BJ (cell line): ENCODE measurements around the gene RASA4. TPM values are rescaled to one million over a fixed set of nuclear protein-coding genes. Genes with fewer than 3 reads are reported as not detected.
"Not testable (repeated sequence)": the region's sequence is repeated elsewhere in the genome, so short reads cannot be mapped to it uniquely, and the experiment has no call there.

Experiments
- CTCF ChIA-PET: fragments of 350-600 bp; formaldehyde crosslinking; extraction: SDS; loops from one replicate; lab custom pipeline; 2021; ENCODE audit warnings: antibody characterized with exemption, inconsistent platforms; lab: Yijun Ruan, JAX
- POLR2A ChIA-PET: fragments of 300-600 bp; sonication (Branson Sonifier 250); formaldehyde crosslinking; extraction: SDS; loops from one replicate; lab custom pipeline; 2021; ENCODE audit warnings: antibody characterized with exemption; lab: Charles Lee
- DNase-seq: peaks from one replicate; pipeline ENCODE4 v3.0.0-alpha.2; 2011; ENCODE audit warnings: low read depth
- H3K27me3 ChIP-seq: 2 replicates; pipeline ENCODE4 v1.6.0; 2011; ENCODE audit warnings: low read length; ENCODE audit not compliant: control insufficient read depth, insufficient read depth
- H3K36me3 ChIP-seq: 2 replicates; pipeline ENCODE4 v1.5.1; 2011; ENCODE audit warnings: low read length; ENCODE audit not compliant: control insufficient read depth, insufficient read depth
- H3K4me3 ChIP-seq: 2 replicates; pipeline ENCODE4 v1.5.1; 2011; ENCODE audit warnings: low read depth, mild to moderate bottlenecking, control low read depth, low read length
- polyA plus RNA-seq: library from polyadenylated mRNA; depleted of rRNA; stranded (reverse); fragments of >200 nt; gene quantifications from 2 replicates; pipeline ENCODE4 v1.2.3, GENCODE V29; 2011

The RASA4 gene
- polyA plus RNA-seq, 1 experiment: 54.5 TPM

GRCh38 chr7:102615930-102616329, 626 bp downstream of the RASA4 start:
- POLR2A ChIA-PET, CTCF ChIA-PET, DNase-seq, H3K36me3 ChIP-seq, H3K4me3 ChIP-seq, H3K27me3 ChIP-seq: not testable (repeated sequence)

DNA sequence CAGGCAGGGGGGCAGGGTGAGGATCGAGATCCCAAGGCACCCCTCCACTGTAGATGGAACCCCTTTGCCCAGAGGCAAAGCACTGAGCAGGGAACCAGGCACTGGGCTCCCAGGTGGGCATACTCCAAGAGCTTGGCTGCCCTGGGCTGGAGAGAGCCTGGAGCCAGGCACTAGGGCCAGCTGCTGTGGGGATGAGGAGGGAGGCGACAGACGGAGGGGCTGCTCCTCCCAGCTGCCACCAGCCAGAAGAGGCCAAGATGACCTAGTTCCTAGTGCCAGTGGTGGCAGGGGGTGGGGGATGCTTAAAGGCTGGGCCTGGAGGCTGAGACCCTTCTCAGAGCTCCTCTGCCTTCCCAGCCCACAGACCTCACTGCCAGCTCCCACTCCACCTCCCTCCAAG, 1.7 kb downstream of the RASA4 start:
- DNase-seq, CTCF ChIA-PET, POLR2A ChIA-PET, H3K27me3 ChIP-seq, H3K4me3 ChIP-seq, H3K36me3 ChIP-seq: not testable (repeated sequence)

DNA sequence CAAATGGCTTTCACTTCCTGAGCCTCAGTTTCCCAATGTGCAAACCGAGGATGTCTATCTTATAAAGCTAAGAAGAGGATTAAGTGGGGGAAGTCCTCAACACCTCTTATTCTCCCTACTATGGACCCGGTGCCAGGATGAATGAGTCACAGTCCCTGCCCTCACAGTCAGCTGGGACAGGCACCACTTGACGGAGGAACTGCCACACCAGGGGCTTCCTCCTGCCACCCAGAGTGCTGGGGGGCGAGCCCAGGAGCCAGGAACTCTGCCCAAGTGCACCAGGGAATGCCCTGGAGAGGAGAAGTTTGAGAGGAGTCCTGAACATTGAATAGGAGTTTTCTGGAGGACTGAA, 2.2 kb downstream of the RASA4 start:
- POLR2A ChIA-PET, CTCF ChIA-PET: not testable (repeated sequence)

DNA sequence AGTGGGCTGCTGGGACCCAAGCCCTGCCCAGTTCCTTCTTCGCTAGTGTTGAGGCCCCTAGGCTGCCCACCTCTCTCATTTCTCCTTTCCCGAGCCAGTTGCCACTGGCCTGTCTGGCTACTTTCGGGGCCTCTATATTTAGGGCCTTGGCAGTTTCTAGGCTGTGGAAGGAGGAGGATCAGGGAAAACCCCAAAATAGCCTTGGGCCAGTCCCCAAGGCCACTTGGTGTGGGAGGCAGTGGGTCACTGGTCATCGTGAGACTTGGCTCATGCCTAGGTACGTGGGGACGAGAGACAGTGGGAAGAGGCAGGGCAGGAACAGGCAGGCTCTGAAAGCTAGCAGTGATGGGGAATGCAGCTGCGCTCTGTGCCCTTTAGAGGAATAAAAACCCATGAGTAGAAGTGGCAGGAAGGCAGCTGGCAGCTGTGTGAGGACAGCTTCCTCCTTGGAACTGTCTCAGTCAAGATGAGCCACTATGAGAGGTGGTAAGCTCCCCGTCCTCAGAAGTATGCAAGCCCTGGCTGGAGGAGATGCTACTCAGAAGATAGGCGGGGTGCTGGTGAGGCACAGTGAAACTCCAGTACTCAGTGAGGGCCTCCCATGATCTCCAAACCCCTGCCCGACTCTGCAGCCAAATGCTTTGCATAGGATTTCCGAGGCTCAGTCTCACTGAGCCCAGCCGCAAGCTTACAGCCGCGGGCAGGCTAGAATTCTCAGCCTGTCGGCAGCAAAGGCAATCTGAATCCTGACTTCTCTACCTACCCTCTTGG, 2.8 kb downstream of the RASA4 start:
- H3K27me3 ChIP-seq, DNase-seq, H3K36me3 ChIP-seq, CTCF ChIA-PET, POLR2A ChIA-PET, H3K4me3 ChIP-seq: not testable (repeated sequence)

More for the DNA sequence above, 2.2 kb downstream of the RASA4 start:
- H3K4me3 ChIP-seq, H3K27me3 ChIP-seq, H3K36me3 ChIP-seq, DNase-seq: not testable (repeated sequence)

- H3K36me3 ChIP-seq, H3K27me3 ChIP-seq, CTCF ChIA-PET, DNase-seq, POLR2A ChIA-PET: not testable (repeated sequence)
- H3K4me3 ChIP-seq: peak overlapping the region; percentile 23
Measured at GRCh38 chr7:102611675-102612325, 4.8 kb downstream of the RASA4 start.

DNA sequence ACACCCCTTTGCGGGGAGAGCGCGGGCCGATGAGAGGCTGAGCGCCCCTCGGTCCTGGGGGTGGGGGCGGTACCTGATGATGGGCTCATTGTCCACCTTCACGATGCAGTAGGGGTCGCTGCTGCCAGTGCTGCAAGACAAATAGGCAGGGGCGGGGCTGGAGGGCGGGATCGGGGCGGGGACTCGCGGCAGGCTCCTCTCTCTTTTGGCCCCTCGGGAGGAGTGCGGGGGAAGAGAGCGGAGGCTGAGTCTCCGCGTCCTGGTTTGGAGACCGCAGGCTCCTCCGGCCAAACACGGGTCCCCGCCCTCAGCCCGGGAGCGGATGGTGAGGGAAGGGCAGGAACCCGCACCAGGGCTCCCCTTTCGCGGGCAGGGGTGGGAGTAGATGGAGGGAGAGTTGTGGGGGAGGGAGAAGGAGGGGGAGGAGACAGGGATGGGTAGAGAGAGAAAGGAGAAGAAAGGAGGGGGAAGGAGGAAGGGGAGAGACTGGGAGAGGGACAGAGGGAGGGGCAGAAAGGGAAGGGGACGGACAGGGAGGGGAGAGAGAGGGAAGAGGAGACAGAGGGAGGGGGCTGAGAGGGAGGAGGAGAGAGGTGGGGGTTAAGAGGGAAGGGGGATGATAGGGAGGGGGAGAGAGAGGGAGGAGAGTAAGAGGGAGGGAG, 5.4 kb downstream of the RASA4 start:
- H3K27me3 ChIP-seq, POLR2A ChIA-PET, H3K4me3 ChIP-seq, H3K36me3 ChIP-seq, DNase-seq, CTCF ChIA-PET: not testable (repeated sequence)

- DNase-seq, H3K36me3 ChIP-seq, H3K27me3 ChIP-seq, CTCF ChIA-PET, POLR2A ChIA-PET, H3K4me3 ChIP-seq: not testable (repeated sequence)
Measured at GRCh38 chr7:102610441-102610840, 6.1 kb downstream of the RASA4 start.

DNA sequence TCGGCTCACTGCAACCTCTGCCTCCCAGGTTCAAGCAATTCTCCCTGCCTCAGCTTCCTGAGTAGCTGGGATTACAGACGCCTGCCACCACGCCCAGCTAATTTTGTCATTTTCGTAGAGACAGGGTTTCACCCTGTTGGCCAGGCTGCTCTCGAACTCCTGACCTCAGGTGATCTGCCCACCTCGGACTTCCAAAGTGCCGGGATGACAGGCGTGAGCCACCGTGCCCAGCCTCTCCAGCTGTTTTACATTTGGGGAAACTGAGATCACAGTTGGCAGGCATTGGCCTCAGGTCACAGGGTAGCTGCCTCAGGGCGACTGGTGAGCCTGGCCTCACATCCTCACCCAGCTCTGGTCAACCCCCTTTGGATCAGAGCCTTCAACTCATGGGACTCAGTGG, 6.8 kb downstream of the RASA4 start:
- DNase-seq, H3K36me3 ChIP-seq, CTCF ChIA-PET, H3K4me3 ChIP-seq, H3K27me3 ChIP-seq, POLR2A ChIA-PET: not testable (repeated sequence)

DNA sequence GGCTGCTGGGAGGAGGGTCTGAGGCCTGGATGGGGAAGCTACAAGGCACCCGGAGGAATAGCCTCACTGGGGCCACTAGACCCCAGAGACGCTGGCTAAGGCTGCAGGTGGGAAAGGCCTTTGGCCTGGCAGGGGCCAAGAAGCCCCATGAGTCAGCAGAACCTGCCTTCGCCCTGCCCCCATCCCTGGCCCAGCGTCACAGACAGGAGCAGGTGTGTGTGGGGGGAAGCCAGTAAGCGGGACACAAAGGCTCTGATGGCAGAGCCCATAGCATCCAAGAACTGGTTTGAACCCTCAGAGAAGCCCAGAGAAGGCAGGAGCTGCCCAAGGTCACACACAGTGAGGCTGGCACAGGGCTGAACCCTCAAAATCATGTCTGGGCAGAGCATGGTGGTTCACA, 9.7 kb downstream of the RASA4 start:
- CTCF ChIA-PET, POLR2A ChIA-PET, H3K36me3 ChIP-seq, H3K4me3 ChIP-seq, DNase-seq, H3K27me3 ChIP-seq: not testable (repeated sequence)

DNA sequence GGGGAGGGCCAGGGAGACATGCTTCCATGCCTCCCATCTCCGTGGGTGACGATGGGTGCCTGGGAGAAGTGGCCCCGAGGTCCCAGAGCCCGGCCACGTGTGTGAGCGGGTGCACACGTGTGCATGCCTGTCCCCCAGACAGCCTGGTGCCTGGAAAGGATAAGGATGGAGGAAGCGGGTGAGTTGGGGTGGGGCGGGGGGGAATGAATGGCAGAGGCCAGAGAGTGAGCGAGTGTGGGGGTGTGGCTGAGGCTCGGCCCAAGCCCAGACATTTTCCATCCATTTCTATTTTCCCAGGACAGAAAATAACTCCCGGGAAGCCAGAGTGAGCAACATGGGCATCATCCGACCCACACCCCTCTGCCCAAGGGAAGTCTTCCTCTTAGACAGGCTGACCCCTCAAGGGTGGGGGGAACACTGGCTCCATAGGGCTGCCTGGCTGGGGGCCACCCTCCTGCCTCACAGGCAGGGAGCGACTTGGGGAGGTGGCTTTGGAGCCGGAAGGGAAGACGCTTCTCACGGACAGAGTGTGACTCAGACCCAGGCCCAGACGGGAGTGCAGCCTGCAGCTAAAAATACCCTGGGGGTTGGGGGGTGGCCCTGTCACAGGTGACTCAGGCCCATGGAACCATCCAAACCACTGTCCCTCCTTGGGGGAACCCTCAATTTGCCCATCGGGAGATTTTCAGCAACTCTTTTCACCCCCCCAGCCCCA, 12.0 kb downstream of the RASA4 start:
- POLR2A ChIA-PET, DNase-seq, H3K36me3 ChIP-seq, H3K4me3 ChIP-seq, H3K27me3 ChIP-seq, CTCF ChIA-PET: not testable (repeated sequence)

GRCh38 chr7:102602317-102602716, 14.2 kb downstream of the RASA4 start:
- POLR2A ChIA-PET, H3K36me3 ChIP-seq, DNase-seq, H3K27me3 ChIP-seq, H3K4me3 ChIP-seq, CTCF ChIA-PET: not testable (repeated sequence)

DNA sequence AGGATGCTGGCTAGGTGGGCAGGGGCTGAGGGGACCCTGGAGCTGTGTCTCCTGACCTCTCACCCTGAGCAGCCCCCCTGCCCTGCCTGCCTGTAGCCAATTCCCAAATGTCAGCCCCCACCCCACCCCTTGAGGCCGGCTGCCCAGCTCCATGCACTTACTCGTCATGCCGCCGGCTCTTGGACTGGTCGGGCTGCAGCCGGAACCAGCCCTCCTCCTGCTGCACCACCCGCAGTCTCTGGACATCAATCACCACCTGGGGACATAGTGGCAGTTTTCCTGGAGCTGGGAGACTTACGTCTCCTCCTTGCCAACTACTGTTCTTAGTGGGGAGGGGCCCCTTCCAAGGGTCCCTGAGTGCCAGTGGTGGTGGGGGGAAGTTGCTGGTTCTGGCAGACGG, 16.9 kb downstream of the RASA4 start:
- CTCF ChIA-PET, DNase-seq, H3K4me3 ChIP-seq, H3K27me3 ChIP-seq, H3K36me3 ChIP-seq, POLR2A ChIA-PET: not testable (repeated sequence)
